Activated CD8-positive, alpha-beta memory T cell treated with anti-CD3 and anti-CD28 coated beads for 1 hour (primary cell): ENCODE results near the gene MAGI2.

Source experiments
- DNase-seq, 2 donors: peaks; one replicate each; pipeline ENCODE4 v3.0.0-alpha.2; 2020; ENCODE audit warnings: low read depth in 1 of 2; ENCODE audit errors: extremely low read depth in 1 of 2

MAGI2 gene

GRCh38 chr7:78134256-78134655 is 1319.2 kb downstream of the MAGI2 start:
- no peak for DNase-seq

- DNase-seq = no peak
Observed at GRCh38 chr7:78130446-78131215, 1322.8 kb downstream of the MAGI2 start.

GRCh38 chr7:78129865-78130264 is 1323.6 kb downstream of the MAGI2 start:
- DNase-seq = no peak

- no peak for DNase-seq
Observed at GRCh38 chr7:78127009-78127408, 1326.5 kb downstream of the MAGI2 start.

- DNase-seq = no peak
Observed at GRCh38 chr7:78125884-78126283, 1327.6 kb downstream of the MAGI2 start.

- DNase-seq = no peak
Observed at GRCh38 chr7:78124216-78124615, 1329.3 kb downstream of the MAGI2 start.

GRCh38 chr7:78121888-78122287 is 1331.6 kb downstream of the MAGI2 start:
- DNase-seq = no peak

- DNase-seq = no peak
Observed at GRCh38 chr7:78118470-78118869, 1335.0 kb downstream of the MAGI2 start.

GRCh38 chr7:78115876-78116275 is 1337.6 kb downstream of the MAGI2 start:
- DNase-seq = no peak

- no peak for DNase-seq
Observed at GRCh38 chr7:78114993-78115392, 1338.5 kb downstream of the MAGI2 start.

- no peak for DNase-seq
Observed at GRCh38 chr7:78112488-78112887, 1341.0 kb downstream of the MAGI2 start.

- DNase-seq = no peak
Observed at GRCh38 chr7:78111386-78111785, 1342.1 kb downstream of the MAGI2 start.

- DNase-seq = no peak
Observed at GRCh38 chr7:78103475-78103874, 1350.0 kb downstream of the MAGI2 start.

- no peak for DNase-seq
Observed at GRCh38 chr7:78101076-78101475, 1352.4 kb downstream of the MAGI2 start.

GRCh38 chr7:78099715-78100394 is 1353.6 kb downstream of the MAGI2 start:
- DNase-seq = no peak

GRCh38 chr7:78095549-78095948 is 1357.9 kb downstream of the MAGI2 start:
- DNase-seq = no peak

GRCh38 chr7:78092331-78092730 is 1361.1 kb downstream of the MAGI2 start:
- DNase-seq = no peak

- no peak for DNase-seq
Observed at GRCh38 chr7:78090616-78091015, 1362.9 kb downstream of the MAGI2 start.

- DNase-seq = no peak
Observed at GRCh38 chr7:78083476-78084120, 1369.9 kb downstream of the MAGI2 start.

- no peak for DNase-seq
Observed at GRCh38 chr7:78082556-78082955, 1370.9 kb downstream of the MAGI2 start.

GRCh38 chr7:78081888-78082287 is 1371.6 kb downstream of the MAGI2 start:
- no peak for DNase-seq

GRCh38 chr7:78081344-78081743 is 1372.1 kb downstream of the MAGI2 start:
- DNase-seq = no peak
